Stimulated activated CD8-positive, alpha-beta memory T cell treated with anti-CD3 and anti-CD28 coated beads, Interleukin-7, amount 100 ng/mL, for 4 hours (primary cell): Measurements from ENCODE around the gene SDCBP2.

Source experiments
- DNase-seq, 2 donors: peaks; one replicate each; pipeline ENCODE4 v3.0.0-alpha.2; 2020; ENCODE audit warnings: low read depth in 2 of 2

Gene SDCBP2

GRCh38 chr20:1297486-1297885, 31.5 kb downstream of the SDCBP2 start:
- DNase-seq, result no peak

DNA sequence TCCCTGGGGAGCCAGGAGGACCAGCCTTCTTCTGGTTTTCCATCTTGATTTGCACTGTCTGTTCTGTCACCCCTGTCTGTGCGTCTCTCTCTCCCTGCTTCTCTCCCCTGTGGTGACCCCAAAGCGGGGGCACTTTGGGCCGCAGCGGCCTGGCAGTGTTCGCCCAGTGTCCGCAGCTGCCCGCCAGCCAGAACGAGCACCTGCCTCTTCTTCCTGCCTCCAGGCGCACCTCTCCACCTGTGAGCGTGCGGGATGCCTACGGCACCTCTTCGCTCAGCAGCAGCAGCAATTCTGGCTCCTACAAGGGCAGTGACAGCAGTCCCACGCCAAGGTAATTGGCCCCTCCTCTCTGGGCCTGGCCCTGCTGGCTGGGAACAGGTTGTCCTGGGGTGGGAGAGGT, 32.0 kb downstream of the SDCBP2 start:
- DNase-seq, result no peak

DNA sequence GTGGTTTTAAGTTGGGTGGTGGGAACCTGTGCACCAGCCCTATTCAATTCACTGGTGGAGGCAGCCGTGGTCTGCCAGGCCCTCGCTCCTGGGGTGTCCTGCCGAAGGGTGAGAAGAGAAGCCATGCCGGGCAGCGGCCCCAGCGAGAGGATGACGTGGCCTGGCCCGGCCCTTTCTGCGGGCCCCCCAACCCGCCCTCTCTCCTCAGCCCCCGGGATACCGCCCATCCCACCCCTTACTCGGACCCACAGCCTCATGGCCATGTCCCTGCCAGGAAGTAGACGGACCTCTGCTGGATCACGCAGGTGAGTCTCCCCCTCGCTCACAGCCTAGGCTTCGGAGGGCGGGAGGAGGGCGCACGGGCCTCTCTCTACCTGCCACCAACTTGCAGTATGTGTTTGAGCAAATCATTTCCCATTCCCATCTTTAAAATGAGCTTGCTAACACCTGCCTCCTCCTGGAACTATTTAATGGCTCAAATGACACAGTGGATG, 32.8 kb downstream of the SDCBP2 start:
- DNase-seq, result no peak

DNA sequence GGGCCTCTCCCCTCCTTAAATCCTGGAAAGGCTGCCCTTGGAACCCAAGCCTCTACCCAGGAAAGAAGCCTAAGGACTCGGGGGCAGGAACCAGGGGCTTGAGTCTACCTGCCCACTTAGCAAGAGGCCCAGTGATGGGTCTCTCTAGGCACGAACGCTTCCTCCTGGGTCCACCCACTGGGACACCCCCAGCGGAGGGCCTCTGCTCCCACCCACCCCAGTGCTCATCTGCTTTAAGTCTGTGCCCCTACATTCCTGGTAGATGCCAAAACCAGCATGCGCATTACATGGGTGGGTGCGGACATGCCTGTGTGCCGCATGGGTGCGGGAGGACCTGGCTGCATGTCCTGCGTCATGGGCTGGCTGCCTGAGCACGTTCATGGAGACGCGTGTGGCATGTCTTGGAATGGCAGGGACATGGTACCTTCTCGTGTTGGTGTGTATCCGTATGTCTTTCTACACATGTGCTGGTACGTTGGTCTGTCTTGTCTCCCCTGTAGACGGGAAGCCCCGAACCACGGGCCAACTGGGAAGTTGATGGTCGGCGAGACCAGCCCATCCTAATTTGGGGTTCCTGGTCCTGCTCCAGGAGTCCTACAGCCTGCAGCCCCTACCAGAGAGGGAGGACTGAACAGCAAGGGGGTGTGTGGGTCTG, 33.5 kb downstream of the SDCBP2 start:
- no peak for DNase-seq

- DNase-seq, result no peak
These were observed 34.4 kb downstream of the SDCBP2 start for GRCh38 chr20:1294497-1294896.

GRCh38 chr20:1293641-1294379, 35.1 kb downstream of the SDCBP2 start:
- no peak for DNase-seq

DNA sequence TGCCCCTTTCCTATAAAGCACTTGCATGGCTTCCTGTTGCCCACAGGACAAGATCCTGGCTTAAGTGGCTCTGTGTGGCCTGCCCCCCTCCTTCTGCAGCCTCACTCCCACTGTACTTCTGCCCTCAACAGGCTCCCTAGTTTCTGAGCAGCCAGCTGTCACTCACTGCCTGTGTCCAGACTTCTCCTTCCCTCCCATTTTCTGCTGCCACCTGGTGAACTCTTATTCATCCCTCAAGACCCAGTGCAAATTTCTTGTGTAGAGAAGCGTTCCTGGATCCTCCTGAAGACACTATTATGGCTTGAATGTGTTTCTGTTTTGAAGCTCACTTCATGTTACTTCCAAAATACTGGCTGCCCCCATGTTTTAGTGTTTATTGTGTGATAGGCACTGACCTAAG, 36.3 kb downstream of the SDCBP2 start:
- no peak for DNase-seq

DNA sequence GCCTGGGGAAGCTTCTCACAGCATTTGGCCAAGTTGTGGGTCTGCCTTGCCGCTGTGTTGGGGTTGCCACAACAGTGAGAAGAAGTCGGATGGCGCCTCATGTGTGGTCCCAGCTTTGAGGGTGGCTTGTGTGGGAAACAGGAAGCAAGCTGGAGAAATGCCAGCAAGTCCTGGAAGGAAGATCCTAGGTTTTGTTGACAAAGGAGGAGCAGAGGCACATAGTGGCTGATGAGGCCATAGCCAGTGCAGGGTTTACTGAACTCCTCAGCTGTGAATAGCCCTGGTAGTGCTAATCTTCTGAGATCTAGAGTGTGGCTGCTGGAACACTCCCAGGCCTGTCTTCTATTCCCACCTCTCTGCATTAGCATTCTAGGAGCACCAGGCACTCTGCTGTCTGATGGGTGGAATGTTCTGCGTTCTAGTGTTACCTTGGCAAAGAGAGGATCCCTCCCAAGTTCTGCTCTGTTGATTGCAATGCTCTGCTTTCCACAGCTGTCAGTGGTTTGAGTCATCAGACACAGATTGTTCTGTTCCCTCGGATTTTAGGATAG, 37.7 kb downstream of the SDCBP2 start:
- DNase-seq, result no peak

GRCh38 chr20:1287787-1288569, 41.0 kb downstream of the SDCBP2 start:
- DNase-seq, result no peak

DNA sequence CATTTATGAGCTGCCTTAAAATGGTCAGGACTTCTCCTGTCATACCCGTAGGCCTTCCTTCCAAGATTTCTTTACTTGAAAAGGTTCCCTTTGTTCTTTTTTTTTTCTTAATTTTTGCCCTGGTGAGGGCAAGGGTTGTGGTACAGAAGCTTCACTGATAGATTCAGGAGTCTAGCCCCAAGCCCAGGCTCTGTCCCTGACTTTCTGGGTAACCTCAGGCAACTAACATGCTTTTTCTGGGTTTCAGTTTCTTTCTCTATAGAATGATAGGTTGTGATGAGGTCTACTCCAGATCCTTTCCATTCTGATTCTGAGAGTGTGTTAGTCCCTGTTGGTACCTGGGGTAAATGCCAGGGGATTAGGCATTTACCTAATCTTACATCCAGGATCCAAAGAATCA, 41.6 kb downstream of the SDCBP2 start:
- DNase-seq, result no peak

- DNase-seq, result no peak
These were observed 42.5 kb downstream of the SDCBP2 start for GRCh38 chr20:1286267-1287024.

GRCh38 chr20:1283522-1284510, 45.1 kb downstream of the SDCBP2 start:
- DNase-seq, result no peak

DNA sequence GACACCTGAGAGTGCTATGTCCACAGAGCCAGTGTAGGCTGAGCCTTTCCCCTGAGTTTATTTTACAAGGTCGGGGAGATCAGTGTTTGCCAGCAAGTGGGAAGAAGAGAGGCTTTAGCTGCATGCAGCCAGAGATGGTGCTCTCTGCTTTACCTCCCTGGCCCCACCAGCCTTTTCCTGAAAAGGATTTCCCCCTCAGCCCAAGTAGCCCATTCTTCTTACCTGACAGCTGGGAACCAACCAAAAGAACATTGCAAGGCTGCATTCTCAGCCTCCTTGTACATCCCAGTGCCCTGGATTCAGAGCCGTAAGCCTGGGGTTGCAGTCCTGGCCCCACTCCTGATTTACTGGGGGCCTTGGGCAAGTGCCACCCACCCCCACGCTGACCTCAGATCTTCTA, 46.0 kb downstream of the SDCBP2 start:
- DNase-seq, result no peak

- DNase-seq, result no peak
These were observed 47.5 kb downstream of the SDCBP2 start for GRCh38 chr20:1281279-1282057.

- no peak for DNase-seq
These were observed 48.5 kb downstream of the SDCBP2 start for GRCh38 chr20:1280195-1281102.

- no peak for DNase-seq
These were observed 49.9 kb downstream of the SDCBP2 start for GRCh38 chr20:1278993-1279392.

GRCh38 chr20:1277529-1278322, 51.2 kb downstream of the SDCBP2 start:
- DNase-seq, result no peak

- DNase-seq, result no peak
These were observed 53.0 kb downstream of the SDCBP2 start for GRCh38 chr20:1275919-1276318.
